AG09309 (cell line): ENCODE data around the gene LMF1.

Experiments used
- DNase-seq: peaks from one replicate; pipeline ENCODE4 v3.0.0-alpha.2; 2010; ENCODE audit warnings: low read depth
- H3K4me3 ChIP-seq: 2 replicates; pipeline ENCODE4 v1.5.1; 2011; ENCODE audit warnings: mild to moderate bottlenecking, low read depth, low read length, moderate library complexity; ENCODE audit not compliant: control insufficient read depth
- CTCF ChIP-seq: IDR thresholded peaks from 2 replicates; pipeline ENCODE4 v1.5.1; 2011; ENCODE audit warnings: mild to moderate bottlenecking, low read depth, low read length, inconsistent platforms; ENCODE audit not compliant: insufficient read depth, control insufficient read depth; ENCODE audit errors: missing control alignments

Gene LMF1

GRCh38 chr16:897701-898100 is 73.1 kb downstream of the LMF1 start:
- H3K4me3 ChIP-seq: no peak overlapping the region
- DNase-seq: no peak
- TF ChIP-seq CTCF: no peak

- no peak overlapping the region for H3K4me3 ChIP-seq
- DNase-seq: no peak
- no peak for TF ChIP-seq CTCF
Observed at GRCh38 chr16:897200-897543, 73.6 kb downstream of the LMF1 start.

GRCh38 chr16:896261-897199 is 74.3 kb downstream of the LMF1 start:
- TF ChIP-seq CTCF: no peak
- no peak overlapping the region for H3K4me3 ChIP-seq
- no peak for DNase-seq

GRCh38 chr16:895371-895770 is 75.4 kb downstream of the LMF1 start:
- DNase-seq: no peak
- H3K4me3 ChIP-seq: no peak overlapping the region
- TF ChIP-seq CTCF: no peak

- no peak for DNase-seq
- no peak for TF ChIP-seq CTCF
- no peak overlapping the region for H3K4me3 ChIP-seq
Observed at GRCh38 chr16:894841-895240, 75.9 kb downstream of the LMF1 start.

GRCh38 chr16:894136-894535 is 76.6 kb downstream of the LMF1 start:
- H3K4me3 ChIP-seq: no peak overlapping the region
- no peak for DNase-seq
- TF ChIP-seq CTCF: no peak
